ENCODE measurements around the gene PAK1. TPM values are rescaled to one million over a fixed set of nuclear protein-coding genes. Genes with fewer than 3 reads are reported as not detected.

PAK1 gene
- total RNA-seq, 1 donor = 69.1 TPM

- no peak for DNase-seq (ENCODE audit: low read depth)
- TF ChIP-seq CTCF (IDR thresholded peaks at IDR 0.05; ENCODE audit: insufficient read depth, low read depth, low read length) = no peak
- no peak overlapping the region for H3K4me3 ChIP-seq (ENCODE audit: low read depth, low read length)
Observed at GRCh38 chr11:77470971-77471370, 2.9 kb downstream of the PAK1 start.

- no peak for TF ChIP-seq CTCF (IDR thresholded peaks at IDR 0.05; ENCODE audit: insufficient read depth, low read depth, low read length)
- no peak for DNase-seq (ENCODE audit: low read depth)
- no peak overlapping the region for H3K4me3 ChIP-seq (ENCODE audit: low read depth, low read length)
Observed at GRCh38 chr11:77470504-77470903, 3.4 kb downstream of the PAK1 start.

GRCh38 chr11:77468527-77468926 lies 5.4 kb downstream of the PAK1 start:
- TF ChIP-seq CTCF (IDR thresholded peaks at IDR 0.05; ENCODE audit: insufficient read depth, low read depth, low read length) = no peak
- H3K4me3 ChIP-seq (ENCODE audit: low read depth, low read length) = no peak overlapping the region
- no peak for DNase-seq (ENCODE audit: low read depth)

GRCh38 chr11:77467993-77468392 lies 5.9 kb downstream of the PAK1 start:
- TF ChIP-seq CTCF (IDR thresholded peaks at IDR 0.05; ENCODE audit: insufficient read depth, low read depth, low read length) = no peak
- peak; percentile 59 for DNase-seq (ENCODE audit: low read depth)
- no peak overlapping the region for H3K4me3 ChIP-seq (ENCODE audit: low read depth, low read length)

- DNase-seq (ENCODE audit: low read depth) = no peak
- no peak for TF ChIP-seq CTCF (IDR thresholded peaks at IDR 0.05; ENCODE audit: insufficient read depth, low read depth, low read length)
- no peak overlapping the region for H3K4me3 ChIP-seq (ENCODE audit: low read depth, low read length)
Observed at GRCh38 chr11:77467233-77467632, 6.7 kb downstream of the PAK1 start.

GRCh38 chr11:77457340-77457739 lies 16.6 kb downstream of the PAK1 start:
- no peak overlapping the region for H3K4me3 ChIP-seq (ENCODE audit: low read depth, low read length)
- DNase-seq (ENCODE audit: low read depth) = no peak
- no peak for TF ChIP-seq CTCF (IDR thresholded peaks at IDR 0.05; ENCODE audit: insufficient read depth, low read depth, low read length)

GRCh38 chr11:77455740-77456139 lies 18.2 kb downstream of the PAK1 start:
- no peak for DNase-seq (ENCODE audit: low read depth)
- no peak for TF ChIP-seq CTCF (IDR thresholded peaks at IDR 0.05; ENCODE audit: insufficient read depth, low read depth, low read length)
- H3K4me3 ChIP-seq (ENCODE audit: low read depth, low read length) = no peak overlapping the region
